NOMO-1 (cell line): ENCODE measurements around the gene NFYB.
A peak's percentile ranks its signal among the peaks of the same experiment; 100 is the strongest.
"Not testable (repeated sequence)": the region's sequence is repeated elsewhere in the genome, so short reads cannot be mapped to it uniquely, and the experiment has no call there.

ENCODE experiments used
- DNase-seq, 2 experiments: peaks; one replicate each; lab custom pipeline; 2025; ENCODE audit not compliant: unreplicated experiment in 2 of 2; lab: John Stamatoyannopoulos, UW

Gene NFYB

GRCh38 chr12:104163631-104164030, 25.6 kb upstream of the NFYB start:
- no peak for DNase-seq

- not testable (repeated sequence) for DNase-seq
Observed at GRCh38 chr12:104163028-104163427, 25.0 kb upstream of the NFYB start.

- no peak for DNase-seq
Observed at GRCh38 chr12:104155711-104156555, 17.9 kb upstream of the NFYB start.

- DNase-seq, result no peak
Observed at GRCh38 chr12:104154806-104155205, 16.8 kb upstream of the NFYB start.

GRCh38 chr12:104154286-104154685, 16.3 kb upstream of the NFYB start:
- DNase-seq, result peak; percentile 56 to 76

GRCh38 chr12:104152685-104153241, 14.8 kb upstream of the NFYB start:
- DNase-seq, result no peak

- DNase-seq, result no peak
Observed at GRCh38 chr12:104150416-104150815, 12.4 kb upstream of the NFYB start.

- DNase-seq, result no peak
Observed at GRCh38 chr12:104147346-104147745, 9.3 kb upstream of the NFYB start.

- no peak for DNase-seq
Observed at GRCh38 chr12:104143918-104144317, 5.9 kb upstream of the NFYB start.

GRCh38 chr12:104143002-104143401, 5.0 kb upstream of the NFYB start:
- no peak for DNase-seq

- DNase-seq, result no peak
Observed at GRCh38 chr12:104142543-104142942, 4.5 kb upstream of the NFYB start.

- DNase-seq, result no peak
Observed at GRCh38 chr12:104138797-104139152, 765 bp upstream of the NFYB start.

GRCh38 chr12:104137001-104137901, 759 bp downstream of the NFYB start:
- peak; percentile 10 to 51 for DNase-seq

GRCh38 chr12:104136577-104136976, 1.4 kb downstream of the NFYB start:
- no peak for DNase-seq

GRCh38 chr12:104134882-104135281, 3.1 kb downstream of the NFYB start:
- no peak for DNase-seq

- DNase-seq, result no peak
Observed at GRCh38 chr12:104133866-104134265, 4.1 kb downstream of the NFYB start.

- peak in 1 of 2 experiments; percentile 43 for DNase-seq
Observed at GRCh38 chr12:104133321-104133720, 4.7 kb downstream of the NFYB start.

- DNase-seq, result no peak
Observed at GRCh38 chr12:104132351-104132956, 5.6 kb downstream of the NFYB start.

- no peak for DNase-seq
Observed at GRCh38 chr12:104131609-104132008, 6.4 kb downstream of the NFYB start.

GRCh38 chr12:104130760-104131159, 7.2 kb downstream of the NFYB start:
- DNase-seq, result no peak

- DNase-seq, result no peak
Observed at GRCh38 chr12:104126548-104126947, 11.5 kb downstream of the NFYB start.
